Gastrocnemius medialis (tissue), 4 donors: ENCODE measurements around the gene KCTD16.

ENCODE experiments used
- CTCF ChIP-seq, 5 experiments: fragments of 450-650 bp in 3 of 5; fragments of 200-600 bp in 2 of 5; sonication (generic) in 2 of 5; IDR thresholded peaks in 4 of 5; conservative IDR thresholded peaks in 1 of 5; 1 replicate in 4 of 5; 2 replicates in 1 of 5; pipeline ENCODE4 v1.5.1; 2016 to 2019; ENCODE audit warnings: antibody characterized with exemption in 5 of 5, mild to moderate bottlenecking in 3 of 5, moderate library complexity in 3 of 5
- POLR2A ChIP-seq, 2 donors: fragments of 450-650 bp; IDR thresholded peaks; one replicate each; pipeline ENCODE4 v1.6.1; 2017; ENCODE audit warnings: antibody characterized with exemption in 2 of 2, mild to moderate bottlenecking in 2 of 2, moderate library complexity in 2 of 2

GRCh38 chr5:144403058-144403457 lies 232.4 kb downstream of the KCTD16 start:
- TF ChIP-seq CTCF (IDR thresholded peaks at IDR 0.05 in 4 of 5, conservative IDR thresholded peaks at IDR 0.05 in 1 of 5) (no peak), POLR2A (IDR thresholded peaks at IDR 0.05) (no peak)
